Astrocyte (in vitro differentiated cells and primary cell): ENCODE data around the gene MTA2. TPM values are rescaled to one million over a fixed set of nuclear protein-coding genes. Genes with fewer than 3 reads are reported as not detected.

Source experiments
- DNase-seq: peaks from one replicate; pipeline ENCODE4 v3.0.0-alpha.2; 2010; ENCODE audit warnings: low read depth
- FAIRE-seq: peaks from 2 replicates; lab custom pipeline; 2011; peaks lifted over from hg19 to GRCh38; lab: Jason Lieb, UNC
- H2AFZ ChIP-seq: 2 replicates; pipeline ENCODE4 v1.6.0; 2012; ENCODE audit warnings: low read depth, low read length, inconsistent platforms
- H3K27ac ChIP-seq: 2 replicates; pipeline ENCODE4 v1.5.1; 2011; ENCODE audit warnings: low read depth, low read length, inconsistent platforms
- H3K27me3 ChIP-seq: 2 replicates; pipeline ENCODE4 v1.6.0; 2011; ENCODE audit warnings: low read length, inconsistent platforms; ENCODE audit not compliant: insufficient read depth
- H3K36me3 ChIP-seq: 2 replicates; pipeline ENCODE4 v1.5.1; 2011; ENCODE audit warnings: low read length, inconsistent platforms; ENCODE audit not compliant: insufficient read depth
- H3K4me1 ChIP-seq: 2 replicates; pipeline ENCODE4 v1.5.1; 2011; ENCODE audit warnings: low read length, inconsistent platforms; ENCODE audit not compliant: insufficient read depth
- H3K4me2 ChIP-seq: 2 replicates; pipeline ENCODE4 v1.6.0; 2012; ENCODE audit warnings: low read length, inconsistent platforms
- H3K4me3 ChIP-seq: 2 replicates; pipeline ENCODE4 v1.5.1; 2011; ENCODE audit warnings: low read depth, mild to moderate bottlenecking, low read length, inconsistent platforms; ENCODE audit not compliant: insufficient read depth
- H3K79me2 ChIP-seq: 2 replicates; pipeline ENCODE4 v1.6.0; 2012; ENCODE audit warnings: mild to moderate bottlenecking, low read length, inconsistent platforms; ENCODE audit not compliant: insufficient read depth
- H3K9ac ChIP-seq: 2 replicates; pipeline ENCODE4 v1.6.0; 2012; ENCODE audit warnings: mild to moderate bottlenecking, low read length, inconsistent platforms
- H3K9me3 ChIP-seq: 2 replicates; pipeline ENCODE4 v1.5.1; 2012; ENCODE audit warnings: low read depth, mild to moderate bottlenecking, low read length, inconsistent platforms; ENCODE audit not compliant: insufficient read depth
- H4K20me1 ChIP-seq: 2 replicates; pipeline ENCODE4 v1.6.0; 2012; ENCODE audit warnings: low read length, inconsistent platforms; ENCODE audit not compliant: insufficient read depth
- H3K27ac Mint-ChIP-seq: one replicate; pipeline ENCODE4 v1.8.0; 2021; ENCODE audit warnings: mild to moderate bottlenecking, mixed read lengths; ENCODE audit not compliant: unreplicated experiment
- H3K27me3 Mint-ChIP-seq: one replicate; pipeline ENCODE4 v1.8.0; 2021; ENCODE audit warnings: low read depth, mixed read lengths; ENCODE audit not compliant: unreplicated experiment
- H3K36me3 Mint-ChIP-seq: one replicate; pipeline ENCODE4 v1.8.0; 2021; ENCODE audit warnings: low read depth, mixed read lengths; ENCODE audit not compliant: unreplicated experiment
- H3K4me1 Mint-ChIP-seq: one replicate; pipeline ENCODE4 v1.8.0; 2021; ENCODE audit warnings: low read depth, mixed read lengths; ENCODE audit not compliant: unreplicated experiment
- H3K4me3 Mint-ChIP-seq: one replicate; pipeline ENCODE4 v1.8.0; 2021; ENCODE audit warnings: mild to moderate bottlenecking, moderate library complexity, mixed read lengths; ENCODE audit not compliant: unreplicated experiment
- H3K9me3 Mint-ChIP-seq: one replicate; pipeline ENCODE4 v1.8.0; 2021; ENCODE audit warnings: mild to moderate bottlenecking, mixed read lengths; ENCODE audit not compliant: unreplicated experiment
- EZH2 ChIP-seq: IDR thresholded peaks from 2 replicates; pipeline ENCODE4 v1.6.1; 2012; ENCODE audit warnings: mild to moderate bottlenecking, low read length, inconsistent platforms; ENCODE audit not compliant: insufficient read depth
- total RNA-seq: library from RNA; stranded (reverse); gene quantifications from 2 replicates; pipeline ENCODE4 v1.2.1, GENCODE V29; 2021
- TF ChIP-seq, protein P1 (sequence below): IDR thresholded peaks from 2 replicates; pipeline ENCODE4 v1.5.1; 2011; ENCODE audit warnings: low read depth, mild to moderate bottlenecking, inconsistent platforms, low read length, moderate library complexity; ENCODE audit not compliant: insufficient read depth

Gene MTA2
- total RNA-seq, 1 donor from 2014 or later, result 136 TPM

GRCh38 chr11:62548545-62549335 lies 52.9 kb downstream of the MTA2 start:
- TF ChIP-seq, protein P1, sequence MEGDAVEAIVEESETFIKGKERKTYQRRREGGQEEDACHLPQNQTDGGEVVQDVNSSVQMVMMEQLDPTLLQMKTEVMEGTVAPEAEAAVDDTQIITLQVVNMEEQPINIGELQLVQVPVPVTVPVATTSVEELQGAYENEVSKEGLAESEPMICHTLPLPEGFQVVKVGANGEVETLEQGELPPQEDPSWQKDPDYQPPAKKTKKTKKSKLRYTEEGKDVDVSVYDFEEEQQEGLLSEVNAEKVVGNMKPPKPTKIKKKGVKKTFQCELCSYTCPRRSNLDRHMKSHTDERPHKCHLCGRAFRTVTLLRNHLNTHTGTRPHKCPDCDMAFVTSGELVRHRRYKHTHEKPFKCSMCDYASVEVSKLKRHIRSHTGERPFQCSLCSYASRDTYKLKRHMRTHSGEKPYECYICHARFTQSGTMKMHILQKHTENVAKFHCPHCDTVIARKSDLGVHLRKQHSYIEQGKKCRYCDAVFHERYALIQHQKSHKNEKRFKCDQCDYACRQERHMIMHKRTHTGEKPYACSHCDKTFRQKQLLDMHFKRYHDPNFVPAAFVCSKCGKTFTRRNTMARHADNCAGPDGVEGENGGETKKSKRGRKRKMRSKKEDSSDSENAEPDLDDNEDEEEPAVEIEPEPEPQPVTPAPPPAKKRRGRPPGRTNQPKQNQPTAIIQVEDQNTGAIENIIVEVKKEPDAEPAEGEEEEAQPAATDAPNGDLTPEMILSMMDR, result no peak
- TF ChIP-seq EZH2, result no peak
- no peak overlapping the region for H2AFZ ChIP-seq
- H3K4me3 ChIP-seq, result no peak overlapping the region
- Mint-ChIP-seq H3K36me3 (no peaks in the 10 kb centered on the region), H3K27ac (peak overlapping the region; percentile 34), H3K9me3 (no peaks in the 10 kb centered on the region), H3K4me3 (peak overlapping the region; percentile 84), H3K27me3 (no peaks in the 10 kb centered on the region), H3K4me1 (peaks cover 29% of the 10 kb centered on the region)
- peak overlapping the region; percentile 90 for H3K4me2 ChIP-seq
- H3K79me2 ChIP-seq, result peaks cover 36% of the 10 kb centered on the region
- H3K4me1 ChIP-seq, result peaks cover 44% of the 10 kb centered on the region
- no peak overlapping the region for H3K9ac ChIP-seq
- peaks cover 18% of the 10 kb centered on the region for H4K20me1 ChIP-seq
- no peaks in the 10 kb centered on the region for H3K36me3 ChIP-seq
- no peaks in the 10 kb centered on the region for H3K27me3 ChIP-seq
- no peak for FAIRE-seq
- H3K9me3 ChIP-seq, result no peaks in the 10 kb centered on the region
- peak; percentile 31 for DNase-seq
- H3K27ac ChIP-seq, result no peak overlapping the region

GRCh38 chr11:62547691-62548281 lies 53.9 kb downstream of the MTA2 start:
- Histone ChIP-seq H3K4me1 (peaks cover 45% of the 10 kb centered on the region), H3K9ac (peak overlapping the region; percentile 91), H4K20me1 (peaks cover 27% of the 10 kb centered on the region), H3K27me3 (no peaks in the 10 kb centered on the region), H3K4me3 (peak overlapping the region; percentile 95), H3K4me2 (peak overlapping the region; percentile 90), H3K36me3 (no peaks in the 10 kb centered on the region), H3K9me3 (no peaks in the 10 kb centered on the region), H2AFZ (peak overlapping the region; percentile 24), H3K79me2 (peaks cover 46% of the 10 kb centered on the region), H3K27ac (peak overlapping the region; percentile 66)
- Mint-ChIP-seq H3K36me3 (no peaks in the 10 kb centered on the region), H3K9me3 (no peaks in the 10 kb centered on the region), H3K27ac (peak overlapping the region; percentile 86), H3K4me3 (peak overlapping the region; percentile 84), H3K4me1 (peaks cover 34% of the 10 kb centered on the region), H3K27me3 (no peaks in the 10 kb centered on the region)
- FAIRE-seq (no peak), DNase-seq (no peak)
- no peak for TF ChIP-seq EZH2
- TF ChIP-seq, protein P1, result no peak
